DMS 273 treated with DMSO at 0.1 percent for 48 hours (cell line): ENCODE measurements around the gene MAGEA11.
"Not testable (repeated sequence)": the region's sequence is repeated elsewhere in the genome, so short reads cannot be mapped to it uniquely, and the experiment has no call there.

ENCODE experiments used
- DNase-seq: peaks from one replicate; lab custom pipeline; 2025; lab: John Stamatoyannopoulos, UW

The MAGEA11 gene

GRCh38 chrX:149717803-149718202, 5.9 kb downstream of the MAGEA11 start:
- DNase-seq, result no peak

- DNase-seq, result no peak
Measured at GRCh38 chrX:149718757-149719156, 6.9 kb downstream of the MAGEA11 start.

GRCh38 chrX:149720021-149720689, 8.3 kb downstream of the MAGEA11 start:
- no peak for DNase-seq

- not testable (repeated sequence) for DNase-seq
Measured at GRCh38 chrX:149721241-149721640, 9.4 kb downstream of the MAGEA11 start.

GRCh38 chrX:149721778-149722177, 9.9 kb downstream of the MAGEA11 start:
- DNase-seq, result no peak

GRCh38 chrX:149723583-149724118, 11.8 kb downstream of the MAGEA11 start:
- DNase-seq, result not testable (repeated sequence)

- DNase-seq, result not testable (repeated sequence)
Measured at GRCh38 chrX:149727308-149727707, 15.4 kb downstream of the MAGEA11 start.

GRCh38 chrX:149742269-149742668, 30.4 kb downstream of the MAGEA11 start:
- not testable (repeated sequence) for DNase-seq

- not testable (repeated sequence) for DNase-seq
Measured at GRCh38 chrX:149746390-149747007, 34.6 kb downstream of the MAGEA11 start.

GRCh38 chrX:149757206-149758067, 45.6 kb downstream of the MAGEA11 start:
- DNase-seq, result no peak

GRCh38 chrX:149758068-149758714, 46.3 kb downstream of the MAGEA11 start:
- no peak for DNase-seq

GRCh38 chrX:149758715-149759078, 46.8 kb downstream of the MAGEA11 start:
- DNase-seq, result not testable (repeated sequence)

GRCh38 chrX:149759824-149760223, 48.0 kb downstream of the MAGEA11 start:
- no peak for DNase-seq

GRCh38 chrX:149760965-149761364, 49.1 kb downstream of the MAGEA11 start:
- DNase-seq, result no peak

GRCh38 chrX:149761858-149762674, 50.2 kb downstream of the MAGEA11 start:
- not testable (repeated sequence) for DNase-seq

GRCh38 chrX:149762696-149763614, 51.1 kb downstream of the MAGEA11 start:
- no peak for DNase-seq
